NCI-H1048 (cell line): Measurements from ENCODE around the gene IL17A.
"Not testable (repeated sequence)": the region's sequence is repeated elsewhere in the genome, so short reads cannot be mapped to it uniquely, and the experiment has no call there.

Experiments
- DNase-seq: peaks from one replicate; lab custom pipeline; 2025; lab: John Stamatoyannopoulos, UW

IL17A gene

DNA sequence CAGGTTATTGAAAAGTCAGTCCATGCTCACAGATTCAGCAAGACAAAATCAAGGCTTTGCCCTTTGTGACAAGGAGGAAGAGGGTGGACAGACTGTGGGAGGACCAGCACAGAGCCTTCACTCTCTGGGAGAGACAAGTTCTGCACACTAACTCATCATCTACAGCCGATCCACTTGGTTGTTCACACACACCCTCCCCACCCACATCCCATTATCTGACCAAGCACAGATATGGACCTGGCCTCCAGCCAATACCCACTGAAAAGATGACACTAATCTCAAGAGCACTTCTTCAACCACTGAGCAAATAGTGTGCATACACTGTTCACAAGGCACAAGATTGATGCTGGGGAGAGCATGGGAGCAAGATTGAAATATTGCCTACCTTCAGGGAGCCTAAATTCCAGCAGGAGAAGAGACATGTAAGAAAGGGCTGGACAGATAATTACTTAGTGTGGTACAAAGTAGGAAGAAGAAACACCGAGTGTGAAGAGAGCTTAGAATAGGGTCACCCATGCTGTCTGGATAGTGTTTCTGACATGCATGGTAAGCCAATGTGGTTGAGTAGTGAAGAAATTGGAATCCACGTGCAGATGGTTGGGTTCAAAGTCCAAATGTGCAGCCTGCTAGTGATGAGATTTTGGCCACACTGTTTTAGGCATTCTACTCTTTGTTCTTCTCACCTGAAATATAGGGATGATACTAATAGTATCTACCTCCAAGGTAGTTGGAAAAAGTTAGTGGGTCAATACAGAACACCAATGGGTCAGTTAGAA is 21.7 kb upstream of the IL17A start:
- DNase-seq = no peak

DNA sequence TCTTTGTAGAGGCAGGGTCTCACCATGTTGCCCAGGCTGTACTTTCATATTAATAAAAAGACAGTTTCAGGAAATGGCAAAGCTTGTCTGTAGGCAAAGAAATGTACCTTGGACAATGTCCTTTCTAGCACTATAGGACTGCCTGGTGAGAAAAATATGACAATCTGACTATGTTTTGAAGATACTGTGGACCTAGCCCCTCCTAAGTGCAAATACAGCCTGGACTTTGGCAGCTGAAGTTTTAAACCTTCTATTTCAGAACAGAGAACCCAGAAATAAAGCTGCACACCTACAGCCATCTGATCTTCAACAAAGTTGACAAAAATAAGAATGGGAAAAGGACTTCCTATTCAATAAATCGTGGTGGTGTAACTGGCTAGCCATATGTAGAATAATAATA is 18.9 kb upstream of the IL17A start:
- DNase-seq = no peak

DNA sequence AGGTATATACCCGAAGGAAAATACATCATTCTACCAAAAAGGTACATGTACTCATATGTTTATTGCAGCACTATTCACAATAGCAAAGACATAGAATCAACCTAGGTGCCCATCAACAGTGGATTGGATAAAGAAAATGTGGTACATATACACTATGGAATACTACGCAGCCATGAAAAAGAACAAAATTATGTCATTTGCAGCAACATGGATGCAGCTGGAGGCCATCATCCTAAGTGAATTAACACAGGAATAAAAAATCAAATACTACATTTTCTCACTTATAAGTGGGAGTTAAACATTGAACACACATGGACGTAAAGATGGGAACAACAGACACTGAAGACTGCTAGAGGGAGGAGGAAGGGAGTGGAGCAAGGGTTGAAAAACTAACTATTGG is 17.8 kb upstream of the IL17A start:
- DNase-seq = not testable (repeated sequence)

DNA sequence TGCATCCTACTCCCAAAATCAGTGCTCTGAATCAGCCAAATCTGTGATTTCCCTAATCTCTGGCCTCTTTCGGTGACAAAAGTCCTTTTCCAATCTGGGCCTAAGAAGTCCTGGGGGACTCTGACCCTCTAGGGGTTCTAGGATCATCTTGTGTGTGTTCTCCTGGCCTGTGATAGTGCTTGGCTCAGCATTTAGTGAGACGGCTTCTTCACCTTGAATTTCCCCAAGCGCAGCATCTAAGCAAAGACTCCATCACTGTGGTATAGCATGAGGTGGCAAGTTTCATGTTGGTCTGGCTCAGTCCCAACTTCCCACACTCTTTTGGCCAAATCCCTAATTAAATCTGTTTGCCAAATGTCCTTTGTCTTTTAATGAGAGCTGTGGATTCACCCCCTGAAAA is 12.1 kb upstream of the IL17A start:
- DNase-seq = no peak

DNA sequence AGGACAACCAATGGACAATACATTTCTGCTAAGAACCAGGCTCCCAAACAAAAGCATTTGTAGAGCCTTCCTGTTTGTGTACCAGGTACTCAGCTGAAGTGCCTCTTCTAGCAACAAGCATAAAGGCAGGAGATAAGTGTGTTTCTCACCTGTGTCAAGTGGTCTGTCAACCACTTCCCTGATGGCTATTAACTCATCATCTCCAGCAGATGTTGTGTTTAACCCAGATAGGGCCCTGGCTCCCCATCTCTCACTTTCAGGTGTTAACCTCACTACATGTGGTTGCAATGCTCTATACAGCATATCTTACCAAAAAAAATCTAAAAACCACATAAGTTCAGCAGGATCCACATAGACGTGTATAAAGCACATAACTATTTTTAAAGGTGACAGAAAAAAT is 9.6 kb upstream of the IL17A start:
- DNase-seq = no peak

DNA sequence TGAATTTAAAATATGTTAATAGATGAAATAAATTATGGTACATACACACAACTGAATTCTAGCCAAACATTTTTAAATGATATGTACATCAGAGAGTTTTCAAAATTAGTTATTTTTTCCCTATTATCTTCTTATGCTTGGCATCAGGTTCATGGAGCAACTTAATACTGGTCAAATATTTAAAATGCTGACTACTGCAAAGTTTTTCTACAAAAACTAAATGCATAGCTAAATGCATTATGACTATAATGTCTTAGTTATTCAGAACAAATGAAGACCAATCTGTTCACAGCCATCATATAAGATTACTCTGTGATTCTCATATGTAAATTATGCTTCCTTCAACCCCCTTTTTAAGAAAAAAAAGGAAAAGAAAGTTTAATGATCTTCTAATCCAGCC is 8.2 kb upstream of the IL17A start:
- no peak for DNase-seq

DNA sequence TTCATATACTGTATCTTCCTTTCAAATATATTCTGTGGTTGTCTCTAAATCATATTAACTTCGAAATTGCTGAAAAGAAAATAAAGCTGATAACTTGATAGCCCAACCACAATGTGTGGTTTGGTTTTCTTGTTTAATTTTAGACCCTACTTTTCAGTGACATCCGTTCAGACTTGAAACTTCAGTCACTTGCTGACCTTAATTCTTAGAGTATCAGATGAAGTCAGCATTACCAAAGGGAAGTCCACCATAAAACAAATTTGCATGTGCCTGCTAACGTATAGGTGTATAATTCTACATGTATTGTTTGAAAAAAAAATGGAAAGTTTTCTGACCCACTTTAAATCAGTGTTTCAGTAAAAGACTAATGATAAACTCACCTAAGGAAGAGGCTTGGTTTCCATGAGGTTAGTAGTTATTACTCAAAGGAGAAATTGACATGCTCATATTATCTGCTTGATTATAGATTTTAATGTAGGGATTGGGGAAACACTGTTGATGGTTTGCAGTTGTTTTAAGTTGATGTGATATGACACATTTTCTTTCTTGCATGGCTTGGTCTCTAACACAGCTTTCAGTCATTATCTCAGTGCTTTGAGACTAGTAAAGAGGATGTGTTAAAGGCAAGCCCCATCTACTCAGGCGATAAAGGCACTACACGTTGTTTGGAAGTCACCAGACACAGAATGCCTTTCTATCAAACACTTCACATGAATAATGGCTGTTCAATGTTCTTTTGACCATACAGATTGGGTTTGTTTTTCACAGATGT is 5.2 kb upstream of the IL17A start:
- DNase-seq = no peak

DNA sequence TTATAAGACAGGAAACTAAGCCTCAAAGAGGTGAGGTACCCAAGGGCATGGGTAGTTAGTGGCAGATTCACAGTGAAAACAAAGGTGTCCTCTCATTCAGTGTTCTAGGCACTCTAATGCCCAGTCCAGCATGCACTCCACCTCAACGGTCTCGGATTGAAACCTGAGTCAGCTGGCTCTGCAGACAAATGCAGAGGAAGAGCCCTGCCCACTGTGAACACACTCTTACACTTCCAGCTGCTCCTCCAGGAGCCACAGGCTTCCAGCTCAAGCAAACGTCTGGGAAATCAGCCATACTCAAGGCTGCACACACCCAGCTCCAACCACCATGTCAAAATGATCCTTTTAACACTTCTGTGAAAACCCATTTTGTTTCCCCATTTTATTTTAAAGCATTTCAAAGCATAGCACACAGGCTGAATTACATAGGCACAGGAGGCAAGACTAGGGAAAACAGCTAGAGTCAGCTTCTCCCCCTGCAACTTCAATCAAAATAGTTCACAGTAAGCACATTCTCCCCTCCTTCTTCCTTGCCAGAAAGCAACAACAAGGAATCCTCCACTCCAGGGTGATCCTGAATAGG is 3.0 kb upstream of the IL17A start:
- no peak for DNase-seq

DNA sequence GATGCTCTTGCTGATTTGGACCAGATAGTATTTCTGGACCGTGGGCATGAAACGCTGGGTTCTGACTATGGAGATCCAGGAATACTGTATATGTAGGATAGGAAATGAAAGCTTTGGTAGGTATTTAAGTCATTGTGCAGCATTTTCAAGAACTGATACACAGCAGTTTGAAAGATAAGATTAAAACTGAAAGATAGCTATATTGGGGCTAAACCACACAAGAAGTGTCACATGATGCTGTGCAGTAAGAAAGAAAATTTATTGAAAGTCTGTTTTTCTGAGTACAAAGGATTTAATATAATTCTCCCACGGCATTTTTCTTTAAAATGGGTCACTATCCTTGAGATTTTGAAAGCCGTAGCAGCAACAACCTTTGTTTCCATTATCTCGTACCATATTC is 305 bp downstream of the IL17A start:
- DNase-seq = no peak

DNA sequence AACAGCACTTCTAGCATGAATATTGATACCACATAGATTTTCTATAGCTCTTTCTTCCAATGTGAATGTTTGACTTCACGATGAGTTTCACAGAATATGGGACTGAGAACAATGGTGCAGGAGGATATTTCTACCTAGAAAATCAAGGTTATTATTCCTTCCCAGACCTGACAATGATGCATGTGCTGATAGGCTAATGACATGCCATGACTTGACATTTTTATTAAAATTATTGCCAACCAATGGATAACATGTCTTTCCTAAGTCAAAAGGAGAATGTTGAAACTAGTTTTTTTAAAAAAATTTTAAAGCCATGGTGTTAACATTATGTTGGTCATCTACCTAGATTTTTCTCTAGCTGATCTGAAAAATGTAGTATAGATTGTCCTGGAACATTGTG is 923 bp downstream of the IL17A start:
- DNase-seq = no peak

DNA sequence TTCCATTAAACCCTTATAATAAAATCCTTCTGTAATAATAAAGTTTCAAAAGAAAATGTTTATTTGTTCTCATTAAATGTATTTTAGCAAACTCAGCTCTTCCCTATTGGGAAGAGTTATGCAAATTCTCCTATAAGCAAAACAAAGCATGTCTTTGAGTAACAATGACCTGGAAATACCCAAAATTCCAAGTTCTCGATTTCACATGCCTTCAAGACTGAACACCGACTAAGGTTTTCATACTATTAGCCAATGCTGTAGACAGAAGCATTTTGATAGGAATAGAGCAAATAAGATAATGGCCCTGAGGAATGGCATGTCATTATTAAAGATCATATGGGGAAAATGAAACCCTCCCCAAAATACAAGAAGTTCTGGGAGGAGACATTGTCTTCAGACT is 3.8 kb downstream of the IL17A start:
- DNase-seq = no peak

DNA sequence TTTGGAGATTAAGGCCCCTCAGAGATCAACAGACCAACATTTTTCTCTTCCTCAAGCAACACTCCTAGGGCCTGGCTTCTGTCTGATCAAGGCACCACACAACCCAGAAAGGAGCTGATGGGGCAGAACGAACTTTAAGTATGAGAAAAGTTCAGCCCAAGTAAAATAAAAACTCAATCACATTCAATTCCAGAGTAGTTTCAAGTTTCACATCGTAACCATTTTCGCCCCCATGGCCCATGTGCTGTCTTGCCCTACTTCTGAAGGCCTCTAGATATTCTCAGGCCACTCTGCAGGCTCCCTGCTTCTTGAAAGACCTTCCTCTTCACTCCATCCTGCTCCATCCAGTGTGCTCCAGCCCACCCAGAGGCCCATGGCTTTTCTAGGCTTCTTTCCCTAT is 4.2 kb downstream of the IL17A start:
- no peak for DNase-seq

DNA sequence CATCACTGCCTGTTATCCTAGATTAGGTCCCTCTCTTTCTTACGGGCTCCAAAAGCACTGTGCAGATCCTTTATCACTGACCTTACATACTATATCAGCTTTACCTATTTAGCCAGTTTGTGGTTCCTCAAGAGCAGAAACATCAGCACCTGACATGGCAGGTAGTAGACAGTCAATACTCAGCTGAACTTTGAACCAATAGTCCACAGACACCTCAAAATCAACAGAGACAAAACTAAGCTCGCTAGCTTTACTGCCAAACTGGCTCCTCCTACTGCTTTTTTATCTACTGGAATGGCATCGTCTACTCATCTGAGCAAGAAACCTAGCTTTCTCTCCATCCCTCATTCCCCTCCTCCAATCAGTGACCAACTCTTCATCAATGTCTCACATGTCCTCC is 5.6 kb downstream of the IL17A start:
- no peak for DNase-seq

DNA sequence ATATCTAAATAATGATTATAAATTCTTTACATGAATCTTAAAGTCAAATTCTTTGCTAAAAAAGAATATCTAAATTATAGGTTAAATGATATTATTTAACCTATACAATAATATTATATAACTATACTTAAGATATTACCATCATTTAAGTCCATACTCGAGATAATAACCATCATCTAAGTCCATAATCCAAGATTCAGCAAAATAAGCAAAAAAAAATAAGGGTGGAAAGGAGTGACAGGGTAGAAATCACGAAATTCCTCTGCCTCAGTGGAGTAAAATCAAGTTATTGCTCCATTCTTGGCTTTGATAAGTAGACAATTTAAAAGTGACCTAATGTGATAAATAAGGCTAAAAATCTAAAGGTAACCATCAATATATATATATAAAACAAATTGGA is 9.7 kb downstream of the IL17A start:
- DNase-seq = no peak

DNA sequence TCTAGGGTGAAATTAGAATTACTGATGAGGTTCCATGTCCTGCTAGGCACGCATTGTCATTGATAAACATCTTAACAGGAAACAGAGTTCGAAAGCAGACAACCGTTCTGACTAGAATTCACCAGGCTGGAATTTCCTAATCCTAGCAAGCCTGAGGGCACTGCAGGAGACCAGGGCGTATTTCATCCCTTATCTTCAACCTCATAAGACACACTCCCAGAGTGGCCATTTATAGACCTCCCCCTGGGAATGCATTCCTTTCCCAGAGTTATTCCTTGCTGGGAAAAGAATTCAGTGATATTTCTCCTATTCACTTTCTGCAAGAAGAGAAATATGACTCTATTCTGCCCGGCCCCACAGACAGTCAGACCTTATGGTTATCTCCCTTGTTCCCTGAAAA is 13.9 kb downstream of the IL17A start:
- not testable (repeated sequence) for DNase-seq

DNA sequence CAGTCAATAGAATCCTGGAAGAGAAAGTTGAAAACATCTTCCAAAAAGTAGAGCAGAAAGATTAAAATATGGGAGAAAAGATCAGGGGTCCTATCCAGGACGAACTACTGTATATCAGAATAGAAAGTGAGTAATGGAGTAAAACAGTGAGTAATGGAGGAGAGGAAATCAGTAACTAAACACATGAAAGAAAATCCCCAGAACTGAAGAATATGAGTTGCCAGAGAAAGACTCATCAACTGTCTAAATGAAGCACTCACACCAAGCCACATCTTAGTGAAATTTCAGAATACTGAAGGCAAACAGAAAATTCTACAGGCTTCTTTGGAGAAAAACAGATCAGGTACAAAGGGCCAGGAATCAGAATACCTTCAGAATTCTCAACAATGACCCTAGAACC is 14.9 kb downstream of the IL17A start:
- no peak for DNase-seq

DNA sequence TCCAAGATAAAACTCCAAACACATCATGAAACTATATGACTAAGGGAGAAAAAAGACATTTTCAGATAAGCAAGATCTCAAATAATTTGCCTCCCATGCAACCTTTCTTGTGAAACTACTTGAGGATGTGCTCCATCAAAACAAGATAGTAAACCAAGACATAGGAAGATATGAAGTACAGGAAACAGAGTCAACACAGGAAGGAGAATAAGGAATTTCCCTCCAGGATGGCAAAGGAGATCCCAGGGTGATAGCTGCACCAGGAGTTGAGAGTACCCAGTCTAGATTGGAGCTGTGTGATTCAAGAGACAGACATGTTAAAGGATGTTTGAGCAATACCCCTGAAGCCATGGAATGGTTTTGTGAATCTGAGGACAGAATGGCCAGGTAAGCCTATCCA is 15.3 kb downstream of the IL17A start:
- DNase-seq = no peak

DNA sequence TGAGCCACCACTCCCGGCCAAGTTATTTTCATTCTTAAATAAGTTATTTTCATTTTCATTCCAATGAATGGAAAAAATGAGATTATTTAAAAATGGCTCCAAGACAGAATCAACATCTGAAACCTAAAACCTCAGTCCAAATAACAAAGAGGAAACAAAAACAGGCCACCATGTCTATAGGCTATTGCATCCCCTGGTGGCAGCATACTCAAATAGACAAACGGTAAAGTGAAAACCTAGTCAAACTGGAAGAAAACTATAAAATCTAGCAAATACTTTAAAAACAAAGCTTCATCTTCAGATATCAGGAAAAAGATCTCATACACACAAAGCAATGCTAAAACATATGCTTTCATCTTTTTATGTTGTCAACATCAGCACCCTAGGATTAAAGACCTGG is 20.9 kb downstream of the IL17A start:
- no peak for DNase-seq

DNA sequence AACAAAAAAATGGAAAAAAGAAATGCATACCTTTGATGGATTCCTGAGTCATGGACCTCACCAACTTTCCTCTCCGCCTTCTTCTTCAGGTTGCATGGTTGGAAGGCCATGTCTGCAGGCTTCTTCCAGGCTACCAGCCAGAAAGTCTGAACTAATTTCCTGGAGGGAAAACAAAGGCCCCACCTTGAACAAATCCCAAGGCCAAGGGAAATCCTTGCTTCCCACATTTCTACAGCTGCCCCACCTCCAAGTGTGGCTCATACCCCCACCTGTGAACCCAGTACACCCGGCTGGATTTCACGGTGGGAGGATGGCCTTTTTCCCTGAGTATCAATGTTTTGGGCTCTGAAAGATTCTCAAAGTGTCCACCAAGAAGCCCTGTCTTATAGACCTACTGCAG is 22.4 kb downstream of the IL17A start:
- no peak for DNase-seq

DNA sequence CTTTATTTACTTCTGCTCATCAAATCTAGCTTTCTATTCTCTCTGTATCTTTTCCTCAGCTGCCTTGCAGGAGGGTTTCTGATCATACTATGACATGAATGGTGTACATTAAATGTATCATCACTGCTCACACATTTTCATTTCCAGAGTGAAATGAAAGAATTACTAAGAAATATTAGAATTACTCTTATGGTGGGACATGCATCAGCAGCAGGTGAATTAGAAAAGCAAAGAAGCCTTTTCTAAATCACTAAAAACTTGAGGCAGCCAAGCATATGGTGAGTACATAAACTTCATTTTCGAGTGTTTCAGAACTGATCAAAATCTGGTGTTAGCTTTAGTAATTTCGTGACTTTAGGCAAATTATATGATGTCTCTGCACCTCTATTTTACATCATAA is 23.6 kb downstream of the IL17A start:
- no peak for DNase-seq

DNA sequence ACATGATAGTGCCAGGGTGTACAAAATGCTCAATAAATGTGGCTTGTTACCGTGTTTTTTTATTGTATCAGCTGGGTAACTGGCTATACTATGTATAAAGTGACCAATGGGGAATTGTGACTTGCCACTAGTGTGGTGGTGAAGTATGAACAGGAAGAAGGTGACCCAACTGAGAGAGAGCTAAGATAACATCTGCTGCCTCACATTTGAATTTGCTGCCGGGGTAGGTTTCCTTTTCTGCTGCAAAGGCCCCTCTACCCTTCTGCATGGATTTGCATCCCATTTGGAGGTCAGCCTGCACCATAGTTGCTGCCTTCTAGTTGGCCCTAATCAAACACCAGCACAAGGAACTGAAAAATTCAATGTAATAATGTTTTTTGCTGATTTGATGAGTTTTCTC is 24.1 kb downstream of the IL17A start:
- no peak for DNase-seq

DNA sequence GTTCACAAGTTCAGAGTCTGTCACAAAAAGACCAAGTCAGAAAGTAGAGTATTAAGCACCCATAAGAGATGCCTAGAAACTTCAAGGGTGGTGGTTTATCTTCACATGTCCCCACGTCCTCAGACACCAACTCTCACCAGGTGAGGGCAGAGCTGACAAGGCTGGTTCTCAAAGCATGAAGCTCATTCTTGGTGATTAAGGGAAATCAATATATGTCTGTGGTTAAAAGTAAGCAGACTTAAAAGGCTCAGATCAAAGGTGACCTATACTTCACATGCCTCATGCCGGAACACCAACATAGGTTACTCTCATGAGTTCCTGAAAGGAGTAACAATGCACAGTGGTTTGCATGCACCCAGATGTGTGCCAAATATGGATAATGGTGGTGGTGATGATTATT is 27.0 kb downstream of the IL17A start:
- no peak for DNase-seq

DNA sequence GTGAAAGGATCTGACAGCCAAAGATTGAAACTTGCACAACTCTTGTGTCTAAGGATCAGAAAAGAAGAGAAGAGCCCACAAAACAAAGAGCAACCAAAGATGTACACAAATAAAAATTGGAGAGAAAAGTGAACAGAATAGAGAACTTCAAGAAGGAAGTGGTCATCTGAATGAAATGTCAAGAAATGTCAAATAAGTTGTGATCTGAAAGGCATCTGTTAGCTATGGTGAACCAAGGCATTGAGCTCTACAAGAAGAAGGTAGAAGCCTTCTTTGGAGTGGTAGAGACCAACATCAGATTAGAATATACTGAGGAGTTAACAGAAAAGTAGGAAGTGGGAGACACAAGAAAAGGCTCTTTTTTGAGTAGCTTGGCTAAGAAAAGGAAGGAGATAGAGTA is 29.6 kb downstream of the IL17A start:
- no peak for DNase-seq
